H1 (cell line): ENCODE measurements around the gene MRPL3.
"Not testable (repeated sequence)": the region's sequence is repeated elsewhere in the genome, so short reads cannot be mapped to it uniquely, and the experiment has no call there.

Experiments
- CTCF ChIP-seq, 3 experiments: IDR thresholded peaks; 1 replicate in 2 of 3; 2 replicates in 1 of 3; pipeline versions ENCODE4 v1.5.1 to v1.6.1; 2011; ENCODE audit warnings: low read length in 3 of 3, mild to moderate bottlenecking in 3 of 3, inconsistent platforms in 2 of 3, low read depth in 1 of 3, moderate library complexity in 1 of 3; ENCODE audit not compliant: insufficient read depth in 1 of 3; ENCODE audit errors: control extremely low read depth in 1 of 3
- POLR2AphosphoS5 ChIP-seq: IDR thresholded peaks from 2 replicates; pipeline ENCODE4 v1.6.1; 2011; ENCODE audit warnings: low read depth, low read length
- SP1 ChIP-seq: IDR thresholded peaks from 2 replicates; pipeline ENCODE4 v1.6.1; 2011; ENCODE audit warnings: low read depth, low read length
- TAF1 ChIP-seq: IDR thresholded peaks from 2 replicates; pipeline ENCODE4 v1.6.1; 2011; ENCODE audit warnings: mild to moderate bottlenecking, low read depth, low read length

- not testable (repeated sequence) for TF ChIP-seq CTCF (IDR thresholded peaks at IDR 0.05; ENCODE audit: control extremely low read depth in 1 of 3, insufficient read depth in 1 of 3, low read depth in 1 of 3, low read length in 3 of 3); POLR2AphosphoS5; SP1; TAF1
Observed at GRCh38 chr3:131486545-131486944, 16.2 kb downstream of the MRPL3 start.
